Measurements from ENCODE around the gene CYTH1. TPM values are rescaled to one million over a fixed set of nuclear protein-coding genes. Genes with fewer than 3 reads are reported as not detected.

CYTH1 gene
- total RNA-seq (10 to 100 TPM; 16.7 to 32.1 TPM), polyA plus RNA-seq (10 to 100 TPM; 15.4 to 24.5 TPM)

GRCh38 chr17:78781893-78782304, at the start of gene CYTH1:
TSS of gene CYTH1 (minus strand) at chr17:78782273. CDS start at chr17:78782223, 50 bp downstream.
- H3K9ac ChIP-seq (ENCODE audit: low read depth in 1 of 2, low read length in 2 of 2), result peak within 1 kb of the TSS; percentile 86 to 98
- no peaks in the 10 kb centered on the region for H3K36me3 ChIP-seq (ENCODE audit: control insufficient read depth in 4 of 4, insufficient read depth in 3 of 4, low read depth in 1 of 4, low read length in 3 of 4)
- H3K27ac ChIP-seq (ENCODE audit: low read depth in 1 of 2, low read length in 2 of 2), result peak within 1 kb of the TSS; percentile 98
- H3K9me3 ChIP-seq (ENCODE audit: control insufficient read depth in 4 of 4, low read length in 3 of 4), result no peaks in the 10 kb centered on the region
- no peak for TF ChIP-seq SP1 (IDR thresholded peaks at IDR 0.05)
- TF ChIP-seq ATF3 (IDR thresholded peaks at IDR 0.05), result no peak
- no peak for TF ChIP-seq NR2F2 (IDR thresholded peaks at IDR 0.05)
- TF ChIP-seq EGR1 (IDR thresholded peaks at IDR 0.05; ENCODE audit: low read depth in 2 of 2), result no peak
- no peak for TF ChIP-seq RXRA (IDR thresholded peaks at IDR 0.05)
- DNase-seq (ENCODE audit: low spot score), result no peak
- H3K4me1 ChIP-seq (ENCODE audit: control insufficient read depth in 4 of 4, insufficient read depth in 4 of 4, low read length in 3 of 4), result peaks cover 0 to 26% (median 18%) of the 10 kb centered on the region in 4 donors
- H3K4me3 ChIP-seq (ENCODE audit: low read depth in 1 of 3, low read length in 3 of 3), result peak within 1 kb of the TSS; percentile 85 to 97 (median 92)
- under 1% methylated on average over 64 of the region's 64 CpGs for WGBS
- no peaks in the 10 kb centered on the region for H3K27me3 ChIP-seq (ENCODE audit: control insufficient read depth in 4 of 4, insufficient read depth in 4 of 4, low read length in 3 of 4)

GRCh38 chr17:78829477-78829876, 47.4 kb upstream of the CYTH1 start:
- 98% methylated on average over 6 of the region's 6 CpGs for WGBS

GRCh38 chr17:78828470-78829185, 46.6 kb upstream of the CYTH1 start:
- H3K4me1 ChIP-seq (ENCODE audit: control insufficient read depth in 4 of 4, insufficient read depth in 4 of 4, low read length in 3 of 4), result peaks cover 0 to 7% (median 3%) of the 10 kb centered on the region in 4 donors
- H3K27me3 ChIP-seq (ENCODE audit: control insufficient read depth in 4 of 4, insufficient read depth in 4 of 4, low read length in 3 of 4), result no peaks in the 10 kb centered on the region
- DNase-seq (ENCODE audit: low spot score), result no peak
- H3K9me3 ChIP-seq (ENCODE audit: control insufficient read depth in 4 of 4, low read length in 3 of 4), result no peaks in the 10 kb centered on the region
- 96% methylated on average over 14 of the region's 14 CpGs for WGBS
- no peak overlapping the region for H3K27ac ChIP-seq (ENCODE audit: low read depth in 1 of 2, low read length in 2 of 2)
- no peak overlapping the region for H3K4me3 ChIP-seq (ENCODE audit: low read depth in 1 of 3, low read length in 3 of 3)
- peaks cover 21 to 77% (median 62%) of the 10 kb centered on the region in 4 donors for H3K36me3 ChIP-seq (ENCODE audit: control insufficient read depth in 4 of 4, insufficient read depth in 3 of 4, low read depth in 1 of 4, low read length in 3 of 4)
- H3K9ac ChIP-seq (ENCODE audit: low read depth in 1 of 2, low read length in 2 of 2), result no peak overlapping the region
- TF ChIP-seq RAD21 (IDR thresholded peaks at IDR 0.05) (no peak), RXRA (IDR thresholded peaks at IDR 0.05) (no peak), YY1 (IDR thresholded peaks at IDR 0.05) (no peak), REST (IDR thresholded peaks at IDR 0.05) (no peak), SP1 (IDR thresholded peaks at IDR 0.05) (no peak), HNF4A (conservative IDR thresholded peaks at IDR 0.05) (no peak), ATF3 (IDR thresholded peaks at IDR 0.05) (no peak)

More at GRCh38 chr17:78829477-78829876, 47.4 kb upstream of the CYTH1 start:
- no peak overlapping the region for H3K4me3 ChIP-seq (ENCODE audit: low read depth in 1 of 3, low read length in 3 of 3)
- H3K9me3 ChIP-seq (ENCODE audit: control insufficient read depth in 4 of 4, low read length in 3 of 4), result no peaks in the 10 kb centered on the region
- no peak for TF ChIP-seq HNF4G (IDR thresholded peaks at IDR 0.05)
- TF ChIP-seq NR2F2 (IDR thresholded peaks at IDR 0.05), result no peak
- TF ChIP-seq ATF3 (IDR thresholded peaks at IDR 0.05), result no peak
- H3K27me3 ChIP-seq (ENCODE audit: control insufficient read depth in 4 of 4, insufficient read depth in 4 of 4, low read length in 3 of 4), result no peaks in the 10 kb centered on the region
- no peak overlapping the region for H3K9ac ChIP-seq (ENCODE audit: low read depth in 1 of 2, low read length in 2 of 2)
- no peak overlapping the region for H3K27ac ChIP-seq (ENCODE audit: low read depth in 1 of 2, low read length in 2 of 2)
- H3K36me3 ChIP-seq (ENCODE audit: control insufficient read depth in 4 of 4, insufficient read depth in 3 of 4, low read depth in 1 of 4, low read length in 3 of 4), result peaks cover 17 to 77% (median 58%) of the 10 kb centered on the region in 4 donors
- DNase-seq (ENCODE audit: low spot score), result no peak
- peaks cover 0 to 7% (median 3%) of the 10 kb centered on the region in 4 donors for H3K4me1 ChIP-seq (ENCODE audit: control insufficient read depth in 4 of 4, insufficient read depth in 4 of 4, low read length in 3 of 4)
